HG03521 (cell line): ENCODE measurements around the gene MYH2.
"Not testable (repeated sequence)": the region's sequence is repeated elsewhere in the genome, so short reads cannot be mapped to it uniquely, and the experiment has no call there.

Source experiments
- ATAC-seq: cut with Tn5 transposase; IDR thresholded peaks from one replicate; pipeline ENCODE4 v1.9.1; 2021; ENCODE audit warnings: mild to moderate bottlenecking, moderate library complexity; ENCODE audit not compliant: unreplicated experiment

Gene MYH2

GRCh38 chr17:10549096-10549842, at the start of gene MYH2:
MYH2 (minus strand) TSS chr17:10549658; CDS start chr17:10547920, 1,738 bp downstream.
- ATAC-seq = no peak

- ATAC-seq = no peak
Observed at GRCh38 chr17:10598621-10599020, 49.2 kb upstream of the MYH2 start.

GRCh38 chr17:10589553-10590145, 40.2 kb upstream of the MYH2 start:
- no peak for ATAC-seq

- no peak for ATAC-seq
Observed at GRCh38 chr17:10585529-10585928, 36.1 kb upstream of the MYH2 start.

- ATAC-seq = no peak
Observed at GRCh38 chr17:10583834-10584233, 34.4 kb upstream of the MYH2 start.

GRCh38 chr17:10579270-10579669, 29.8 kb upstream of the MYH2 start:
- ATAC-seq = no peak

- no peak for ATAC-seq
Observed at GRCh38 chr17:10574324-10574723, 24.9 kb upstream of the MYH2 start.

- ATAC-seq = no peak
Observed at GRCh38 chr17:10563991-10564660, 14.7 kb upstream of the MYH2 start.

- ATAC-seq = no peak
Observed at GRCh38 chr17:10558049-10558448, 8.6 kb upstream of the MYH2 start.

GRCh38 chr17:10557422-10557821, 8.0 kb upstream of the MYH2 start:
- ATAC-seq = no peak

GRCh38 chr17:10556301-10557005, 7.0 kb upstream of the MYH2 start:
- no peak for ATAC-seq

GRCh38 chr17:10550014-10550413, 556 bp upstream of the MYH2 start:
- ATAC-seq = no peak

- no peak for ATAC-seq
Observed at GRCh38 chr17:10547351-10547750, 2.1 kb downstream of the MYH2 start.

GRCh38 chr17:10543486-10543885, 6.0 kb downstream of the MYH2 start:
- ATAC-seq = not testable (repeated sequence)

- ATAC-seq = not testable (repeated sequence)
Observed at GRCh38 chr17:10541179-10541578, 8.3 kb downstream of the MYH2 start.

GRCh38 chr17:10532026-10532425, 17.4 kb downstream of the MYH2 start:
- ATAC-seq = no peak

GRCh38 chr17:10527419-10527818, 22.0 kb downstream of the MYH2 start:
- ATAC-seq = no peak

- ATAC-seq = no peak
Observed at GRCh38 chr17:10526517-10526916, 22.9 kb downstream of the MYH2 start.

- ATAC-seq = no peak
Observed at GRCh38 chr17:10523064-10523463, 26.4 kb downstream of the MYH2 start.

- ATAC-seq = no peak
Observed at GRCh38 chr17:10521949-10522348, 27.5 kb downstream of the MYH2 start.

GRCh38 chr17:10518271-10519037, 31.0 kb downstream of the MYH2 start, which contains the start of gene MYH1:
MYH1 (minus strand) TSS chr17:10518542; CDS start chr17:10516642, 1,900 bp downstream.
- ATAC-seq = no peak
